ENCODE measurements around the gene AACS. TPM values are rescaled to one million over a fixed set of nuclear protein-coding genes. Genes with fewer than 3 reads are reported as not detected.
A peak's percentile ranks its signal among the peaks of the same experiment; 100 is the strongest.

The AACS gene
- total RNA-seq, 1 experiment from 2014 or later, result 13.4 TPM

- peak; percentile 68 for DNase-seq (ENCODE audit: low read depth)
Measured at GRCh38 chr12:125183187-125184067, 118.2 kb downstream of the AACS start.

DNA sequence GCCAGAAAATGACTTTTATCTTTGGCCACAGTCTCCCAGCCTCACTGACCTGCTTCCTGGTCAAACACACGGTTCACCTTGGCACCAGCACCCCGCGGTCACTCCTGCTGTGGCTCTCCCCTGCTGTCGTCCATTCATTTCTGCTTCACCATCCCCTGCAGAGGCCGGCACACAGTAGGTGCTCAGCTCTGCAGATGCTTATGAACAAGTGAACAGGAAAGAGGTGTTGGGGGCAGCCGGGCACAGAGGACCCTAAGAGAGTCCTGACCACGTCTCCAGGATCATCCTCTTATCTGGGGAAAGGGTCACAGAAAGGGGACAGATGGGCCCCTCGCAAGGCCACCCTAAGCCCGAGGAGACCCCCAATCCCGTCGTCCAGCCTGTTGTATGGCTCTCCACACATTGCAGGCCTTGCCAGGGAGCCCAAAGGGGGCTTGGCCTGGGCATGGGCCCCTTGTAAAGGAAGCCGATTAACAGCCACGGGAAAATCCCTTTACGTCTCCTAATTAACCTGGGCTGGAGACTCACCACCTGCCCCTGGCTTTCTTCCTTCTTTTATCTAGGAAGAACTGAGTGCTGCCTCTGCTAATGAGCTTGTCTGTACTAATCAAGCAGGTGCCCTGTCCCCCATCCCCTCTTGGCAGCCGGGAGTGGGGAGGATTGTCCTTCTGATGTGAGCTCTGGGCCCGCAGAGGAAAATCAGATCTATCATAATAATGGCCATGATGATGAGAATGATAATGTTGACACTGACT is 119.2 kb downstream of the AACS start:
- DNase-seq (ENCODE audit: low read depth), result no peak

DNA sequence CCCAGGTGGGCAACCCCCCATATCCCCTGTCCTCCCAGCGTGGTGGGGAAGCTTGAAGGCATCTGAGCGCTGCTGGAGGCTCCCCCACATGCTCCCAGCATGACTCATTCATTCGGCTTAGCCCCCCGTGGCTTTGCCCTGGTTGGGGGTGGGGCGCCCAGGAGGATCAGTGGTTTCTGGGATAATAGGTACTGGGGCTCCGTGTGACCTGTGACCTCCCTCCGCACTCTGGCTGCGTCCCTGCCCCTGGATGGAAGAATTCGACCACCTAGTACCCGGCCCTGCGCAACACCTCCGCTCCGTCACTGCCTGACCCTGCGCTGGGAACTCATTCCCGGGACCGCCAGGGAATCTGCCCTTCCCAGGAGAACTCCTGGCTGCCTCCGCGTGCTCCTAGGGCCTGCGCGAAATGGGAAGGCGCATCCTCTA is 120.1 kb downstream of the AACS start:
- no peak for DNase-seq (ENCODE audit: low read depth)

GRCh38 chr12:125185740-125186470 is 120.7 kb downstream of the AACS start, which contains the start of gene TMEM132B:
TSS of gene TMEM132B (plus strand) at chr12:125186386.
- peak; percentile 60 for DNase-seq (ENCODE audit: low read depth)

GRCh38 chr12:125186471-125187147 is 121.4 kb downstream of the AACS start:
- no peak for DNase-seq (ENCODE audit: low read depth)

- no peak for DNase-seq (ENCODE audit: low read depth)
Measured at GRCh38 chr12:125187148-125187745, 122.0 kb downstream of the AACS start.

DNA sequence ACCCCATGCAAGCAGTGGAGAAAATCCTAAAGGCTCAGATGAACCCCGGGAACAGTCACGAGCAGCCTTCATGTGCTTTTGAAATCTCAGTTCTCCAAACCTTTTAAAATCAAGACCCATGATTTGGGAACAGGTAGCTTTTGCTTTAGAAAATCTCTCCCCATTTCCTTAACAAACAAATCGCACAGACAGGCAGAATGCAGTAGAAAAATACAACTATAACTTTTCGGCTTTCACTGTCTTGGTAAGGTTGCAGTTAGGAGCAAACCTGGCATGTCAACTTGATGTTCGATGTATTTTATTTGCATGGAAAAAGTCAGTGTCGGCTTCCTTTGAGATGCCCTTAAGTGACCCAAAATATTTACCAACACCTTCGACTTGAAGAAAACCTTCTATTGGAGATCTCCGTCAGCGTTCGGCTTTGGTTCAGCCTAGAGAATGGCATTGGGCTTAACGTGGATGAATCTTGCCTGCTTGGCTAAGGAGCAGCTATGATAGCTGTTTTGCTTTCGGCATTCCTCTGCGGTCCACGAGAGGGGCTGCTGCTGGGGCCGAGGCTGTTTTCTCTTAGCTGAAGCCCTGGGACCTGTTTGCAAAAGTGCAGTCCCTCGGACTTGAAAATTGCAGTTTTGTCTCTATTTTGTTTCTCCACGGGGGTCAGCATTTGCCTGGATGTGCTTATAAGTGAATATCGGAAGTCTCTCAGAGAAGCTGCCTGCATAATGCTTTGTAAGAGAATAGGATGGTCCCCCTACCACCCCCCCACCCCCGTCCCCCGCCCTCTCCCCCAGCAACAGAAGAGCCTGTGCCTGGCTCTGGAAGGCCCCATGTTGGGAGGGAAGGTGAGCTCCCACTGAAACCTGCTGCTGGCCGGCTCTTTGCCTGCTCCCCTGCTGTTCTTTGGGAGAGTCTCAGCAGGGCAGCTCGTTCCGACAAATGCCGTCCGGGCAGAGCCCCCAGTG is 122.8 kb downstream of the AACS start:
- DNase-seq (ENCODE audit: low read depth), result no peak

GRCh38 chr12:125189015-125189414 is 123.8 kb downstream of the AACS start:
- DNase-seq (ENCODE audit: low read depth), result no peak

DNA sequence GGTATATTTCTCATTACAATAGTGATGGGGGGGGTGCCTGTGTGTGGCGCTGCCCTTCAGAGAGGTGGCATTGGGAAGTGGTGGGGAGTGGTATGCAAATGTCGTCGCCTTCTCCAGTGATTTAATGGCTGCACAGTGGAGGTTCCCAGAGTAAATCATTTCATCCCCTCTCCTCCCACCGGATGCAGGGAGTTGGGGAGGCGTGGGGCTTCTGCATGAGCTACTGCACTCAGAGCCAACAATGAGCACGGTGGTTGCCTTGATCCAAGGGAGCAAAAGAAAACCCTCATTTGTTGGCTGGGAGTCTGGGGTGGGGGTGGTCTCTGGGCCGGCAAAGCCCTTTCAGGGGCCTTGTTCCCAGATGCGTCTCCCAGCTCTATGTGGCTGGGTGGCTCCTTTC is 124.3 kb downstream of the AACS start:
- no peak for DNase-seq (ENCODE audit: low read depth)

DNA sequence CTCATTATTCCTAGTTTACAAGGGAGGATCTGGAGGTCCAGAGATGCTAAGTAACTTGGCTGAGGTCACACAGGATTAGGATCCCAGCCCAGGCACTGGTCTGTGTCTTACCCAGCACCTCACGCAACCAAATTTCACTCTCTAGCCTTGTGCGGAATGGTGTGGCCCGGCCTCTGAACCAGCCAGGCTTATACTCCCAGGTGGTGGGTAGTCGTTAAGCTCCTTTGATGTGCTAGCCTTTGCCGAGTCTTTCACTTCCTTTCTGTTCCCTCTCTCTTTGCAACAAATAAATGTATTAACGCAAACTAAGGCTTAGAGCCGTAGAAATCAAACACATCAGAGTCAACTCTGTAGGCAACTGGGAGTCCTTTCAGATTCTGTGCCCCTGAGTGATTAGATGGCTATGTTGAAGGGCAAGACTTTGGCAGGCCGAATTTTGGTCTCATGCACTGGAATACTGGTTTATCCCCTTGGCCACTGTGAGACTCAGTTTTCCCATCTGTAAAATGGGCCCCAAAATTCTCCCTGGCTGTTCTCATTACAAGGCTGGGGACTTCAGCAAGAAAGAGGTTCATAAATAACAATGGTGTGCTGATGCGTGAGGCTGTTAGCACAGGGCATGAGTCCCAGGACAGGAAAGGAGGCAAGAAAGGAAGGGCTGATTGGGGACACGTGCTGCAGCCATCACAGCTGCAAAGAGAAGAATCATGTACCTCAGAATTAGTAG is 126.3 kb downstream of the AACS start:
- no peak for DNase-seq (ENCODE audit: low read depth)

DNA sequence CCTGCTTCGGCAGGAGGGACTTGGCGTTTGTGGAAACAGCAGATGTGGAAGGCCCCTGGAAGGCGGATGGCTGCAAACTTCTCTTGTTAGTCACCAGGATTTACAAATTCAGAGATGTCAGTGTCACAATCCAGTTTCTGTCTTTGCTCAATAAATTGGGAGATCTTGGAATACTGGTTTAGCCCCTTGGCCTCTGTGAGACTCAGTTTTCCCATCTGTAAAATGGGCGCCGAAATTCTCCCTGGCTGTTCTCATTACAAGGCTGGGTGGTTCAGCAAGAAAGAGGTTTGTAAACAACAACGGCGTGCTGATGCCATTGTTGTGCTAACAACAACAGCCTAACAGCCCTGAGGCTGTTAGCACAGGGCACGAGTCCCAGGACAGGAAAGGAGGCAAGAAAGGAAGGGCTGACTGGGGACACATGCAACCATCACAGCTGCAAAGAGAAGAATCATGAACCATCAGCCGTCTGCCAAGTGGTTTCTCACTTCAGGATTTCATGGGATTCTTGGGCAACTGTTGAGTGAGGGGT is 127.5 kb downstream of the AACS start:
- DNase-seq (ENCODE audit: low read depth), result no peak

Small RNA genes lying within 50 kb of the gene (small RNA-seq; reads per million reads assigned to genes)
- gene AC122688.1, result not detected

Other genes starting within 250 kb of the AACS start
- 18.6 and 19.5 TPM in 2 replicates for gene SCARB1, start 201.6 kb upstream of the AACS start, total RNA-seq (2014; rRNA removed; shearing (Covaris generic))
- 1,483 and 1,600 TPM in 2 replicates for gene UBC, start 150.8 kb upstream of the AACS start, total RNA-seq (2014; rRNA removed; shearing (Covaris generic))
- gene DHX37, start 76.3 kb upstream of the AACS start, total RNA-seq (2014; rRNA removed; shearing (Covaris generic)), result 38.4 and 41.6 TPM in 2 replicates
- gene BRI3BP, start 71.8 kb upstream of the AACS start, total RNA-seq (2014; rRNA removed; shearing (Covaris generic)), result 13.0 and 18.0 TPM in 2 replicates
- 0.23 and 0.34 TPM in 2 replicates for gene TMEM132B, start 121.0 kb downstream of the AACS start, total RNA-seq (2014; rRNA removed; shearing (Covaris generic))

Data from HT1080 (cell line).